ENCODE data around the gene MXI1. TPM values are rescaled to one million over a fixed set of nuclear protein-coding genes. Genes with fewer than 3 reads are reported as not detected.
A peak's percentile ranks its signal among the peaks of the same experiment; 100 is the strongest.

Gene MXI1
- polyA plus RNA-seq, 4 donors = 41.1 to 51.8 (median 45.5) TPM

DNA sequence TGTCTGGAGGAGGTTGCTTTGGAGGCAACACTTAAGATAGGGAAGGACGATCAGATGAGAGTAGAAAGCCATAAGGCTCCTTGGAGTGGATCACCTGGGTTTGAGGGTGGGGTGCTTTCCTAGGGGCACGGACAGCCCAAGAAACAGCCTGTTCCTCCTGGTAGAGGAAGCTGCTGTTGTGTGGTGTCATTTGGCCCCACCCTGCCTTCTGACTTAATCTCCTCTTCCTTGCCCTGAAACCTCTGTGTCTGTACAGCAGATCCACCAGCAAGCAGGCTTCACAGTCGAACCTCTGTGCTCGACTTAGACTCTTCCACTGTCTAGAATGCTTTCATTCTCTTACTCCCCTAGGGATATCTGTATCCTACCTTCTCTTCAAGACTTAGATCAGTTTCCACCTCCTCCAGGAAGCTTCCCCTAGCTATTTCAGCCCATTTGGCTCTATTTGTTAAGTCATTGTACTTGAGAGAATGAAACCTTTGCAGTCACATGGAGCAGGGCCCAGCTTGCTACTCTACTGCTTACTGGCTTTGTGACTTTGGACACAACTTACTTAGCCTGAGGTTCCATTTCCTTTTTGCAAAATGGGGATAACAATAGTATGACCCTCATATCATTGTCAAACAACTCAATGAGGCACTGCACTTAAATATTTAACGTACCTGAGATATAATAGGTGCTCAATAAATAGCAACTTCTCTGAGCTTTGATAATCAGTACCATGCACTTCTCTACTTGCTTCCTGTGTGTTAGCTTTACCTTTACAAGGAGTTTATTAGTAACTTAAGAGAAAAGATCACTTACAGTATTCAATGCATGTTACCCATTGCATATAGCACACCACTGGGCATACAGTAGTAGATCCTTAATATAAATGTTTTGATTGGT lies 5.0 kb downstream of the MXI1 start:
- DNase-seq (ENCODE audit: low read depth in 4 of 4, low spot score in 2 of 4) = no peak

DNA sequence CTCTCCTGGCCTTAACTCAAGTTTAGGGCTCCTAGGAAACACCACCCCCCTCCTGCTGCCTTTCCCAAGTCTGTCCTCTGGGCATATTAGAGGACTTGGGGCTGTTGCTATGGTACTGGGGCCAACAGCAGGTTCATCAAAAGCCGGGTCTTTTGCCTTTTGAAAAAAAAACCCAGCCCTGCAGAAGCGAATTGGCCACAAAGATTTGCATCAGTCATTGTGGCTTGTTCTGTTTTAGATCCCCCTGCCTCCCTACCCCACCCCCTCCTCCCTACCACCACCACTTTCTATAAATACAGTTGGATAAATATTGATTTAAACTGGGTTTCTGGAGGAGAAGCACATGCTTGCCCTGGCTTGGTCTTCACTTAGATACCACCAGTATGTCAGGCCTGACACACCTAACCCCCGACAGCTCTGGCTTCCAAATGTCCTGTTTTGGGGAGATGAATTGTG lies 7.0 kb downstream of the MXI1 start:
- DNase-seq (ENCODE audit: low read depth in 4 of 4, low spot score in 2 of 4) = no peak

DNA sequence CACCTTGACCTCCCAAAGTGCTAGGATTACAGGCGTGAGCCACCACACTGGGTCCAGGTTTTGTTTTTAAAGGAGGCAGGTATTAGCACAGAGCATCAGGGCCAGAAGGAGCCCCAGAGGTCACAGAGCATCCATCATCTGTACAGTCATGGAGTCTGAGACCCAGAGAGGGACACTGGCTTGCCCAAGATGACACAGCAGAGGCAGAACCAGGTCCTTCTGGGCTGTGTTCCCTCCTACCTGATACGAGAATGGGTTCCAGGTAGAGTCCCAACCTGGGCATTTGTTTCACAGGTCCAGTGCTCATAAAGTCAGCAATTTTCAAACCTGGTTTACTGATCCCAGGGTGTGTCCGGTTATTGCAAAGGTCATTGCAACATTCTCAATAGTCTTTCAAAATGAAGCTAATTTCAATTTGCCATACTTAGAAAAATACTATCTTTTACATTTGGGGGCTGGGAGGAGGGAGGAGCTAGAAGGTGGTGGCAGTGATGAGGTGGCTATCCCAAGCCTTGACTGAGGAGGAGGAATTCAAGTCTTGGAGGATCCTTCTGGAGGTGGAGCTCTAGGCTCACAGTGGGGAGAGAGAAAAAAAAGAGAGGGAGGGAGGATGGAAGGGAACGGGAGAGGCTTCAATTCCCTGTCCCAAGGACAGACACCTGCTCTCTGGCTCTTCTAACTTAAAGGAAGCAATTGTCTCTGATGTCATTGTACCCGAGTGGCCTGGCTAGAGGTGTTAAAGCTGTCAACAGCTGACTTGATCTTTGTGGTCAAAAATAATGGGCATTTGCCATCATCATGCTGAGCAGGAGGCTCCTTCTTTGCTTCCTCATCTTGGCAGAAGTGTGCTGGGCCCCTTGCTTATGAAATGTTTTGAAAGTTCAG lies 8.1 kb downstream of the MXI1 start:
- no peak for DNase-seq (ENCODE audit: low read depth in 4 of 4, low spot score in 2 of 4)

DNA sequence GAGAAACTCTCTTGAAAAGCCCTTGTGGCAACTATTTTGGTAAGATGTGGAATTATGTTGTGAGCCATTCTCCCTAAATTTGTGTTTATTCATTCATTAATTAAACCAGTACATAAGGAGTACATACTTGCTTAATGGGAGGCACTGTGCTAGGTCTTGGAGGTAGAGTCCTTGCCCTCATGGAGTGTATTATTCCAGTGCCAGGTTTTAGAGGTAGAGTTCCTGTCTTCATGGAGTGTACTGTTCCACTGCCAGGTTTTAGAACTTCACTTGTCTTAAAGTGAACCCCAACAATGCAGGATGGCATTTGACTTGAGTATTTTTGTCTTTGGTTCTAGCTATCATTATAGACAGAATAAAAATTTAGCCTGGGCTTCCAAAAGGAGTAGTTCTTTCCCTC lies 8.8 kb downstream of the MXI1 start:
- no peak for DNase-seq (ENCODE audit: low read depth in 4 of 4, low spot score in 2 of 4)

DNA sequence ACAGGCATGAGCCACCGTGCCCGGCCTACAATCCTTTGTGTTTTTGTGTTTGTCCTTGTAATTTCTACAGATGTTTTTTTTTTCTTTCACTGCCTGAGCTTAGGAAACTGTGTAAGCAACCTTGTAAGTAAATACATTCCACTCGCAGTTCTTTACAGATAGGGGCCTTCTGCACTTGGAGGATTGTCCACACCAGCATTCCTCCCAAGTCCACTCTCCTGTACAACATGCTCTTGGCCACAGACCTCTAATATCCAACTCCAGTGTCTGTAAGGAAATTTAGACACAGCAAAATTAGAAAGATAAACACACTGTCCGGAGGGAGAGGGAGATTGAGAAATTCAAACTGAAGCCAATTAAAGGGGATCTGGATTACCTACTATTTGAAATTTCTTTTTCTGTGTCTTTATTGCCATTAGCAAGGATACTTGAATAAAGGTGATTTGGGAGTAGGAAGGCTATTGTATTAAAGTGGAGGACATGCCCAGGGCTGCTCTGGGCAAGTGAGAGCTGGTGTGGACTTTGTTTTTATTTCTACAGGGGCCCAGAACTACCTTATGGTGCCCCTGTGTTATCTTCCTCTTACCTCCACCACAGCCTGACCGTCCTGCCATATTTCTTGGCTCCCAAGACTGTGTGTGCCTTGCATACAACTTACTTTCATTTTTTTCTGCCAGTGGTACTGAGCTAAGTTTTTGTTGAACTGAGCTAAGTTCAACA lies 9.7 kb downstream of the MXI1 start:
- DNase-seq (ENCODE audit: low read depth in 4 of 4, low spot score in 2 of 4) = no peak

DNA sequence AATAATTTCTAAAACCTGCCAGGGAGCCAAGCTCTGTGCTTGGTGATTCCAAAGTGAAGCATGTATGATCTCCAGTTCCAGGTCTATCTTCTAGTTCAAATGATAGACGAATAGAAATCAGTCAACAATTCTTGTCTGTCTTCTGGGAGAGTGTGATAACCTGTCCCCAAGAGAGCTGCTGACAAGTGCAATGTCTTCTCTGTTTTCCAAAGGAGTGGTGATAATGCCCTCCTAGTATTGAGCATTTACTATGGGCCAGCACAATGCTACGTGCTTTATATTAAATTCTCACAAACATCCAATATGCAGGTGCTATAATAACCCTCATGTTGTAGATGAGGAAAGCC lies 10.2 kb downstream of the MXI1 start:
- DNase-seq (ENCODE audit: low read depth in 4 of 4, low spot score in 2 of 4) = no peak

DNA sequence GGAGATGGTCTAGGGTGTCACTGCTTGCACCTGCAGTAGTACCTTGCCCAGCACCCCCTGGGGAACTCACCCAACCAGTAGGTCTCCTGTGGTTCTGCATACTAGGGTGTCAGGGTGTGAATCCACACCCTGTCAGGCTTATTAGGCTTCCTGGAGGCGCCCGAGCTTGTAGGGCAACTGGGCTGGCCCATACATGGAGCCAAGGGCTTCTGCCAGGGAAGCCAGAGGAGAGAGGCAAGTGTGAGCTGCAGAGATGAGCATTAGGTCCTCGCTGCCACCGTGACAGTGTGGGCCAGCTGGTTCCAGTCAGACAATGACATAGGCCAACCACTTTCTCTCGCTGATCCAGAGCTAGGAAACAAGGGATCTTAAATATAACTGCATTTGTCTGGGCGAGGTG lies 11.2 kb downstream of the MXI1 start:
- no peak for DNase-seq (ENCODE audit: low read depth in 4 of 4, low spot score in 2 of 4)

DNA sequence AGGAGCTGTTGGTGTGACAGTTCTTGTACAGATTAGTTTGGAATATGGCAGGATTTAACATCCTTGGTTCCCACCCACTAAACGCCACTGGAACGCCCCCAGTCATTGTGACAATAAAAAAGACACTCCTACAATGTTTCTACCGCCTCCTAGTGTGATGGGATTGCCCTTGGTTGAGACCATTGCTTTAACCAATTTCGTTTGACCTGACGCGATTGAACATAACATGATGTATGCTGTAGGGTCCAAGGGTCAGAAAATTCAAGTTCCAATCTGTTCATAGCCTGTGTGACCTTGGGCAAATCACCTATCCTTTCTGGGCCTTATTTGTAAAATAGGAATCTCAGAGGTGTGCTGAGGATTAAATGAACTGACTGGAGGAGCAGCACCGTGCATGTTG lies 12.5 kb downstream of the MXI1 start:
- no peak for DNase-seq (ENCODE audit: low read depth in 4 of 4, low spot score in 2 of 4)

DNA sequence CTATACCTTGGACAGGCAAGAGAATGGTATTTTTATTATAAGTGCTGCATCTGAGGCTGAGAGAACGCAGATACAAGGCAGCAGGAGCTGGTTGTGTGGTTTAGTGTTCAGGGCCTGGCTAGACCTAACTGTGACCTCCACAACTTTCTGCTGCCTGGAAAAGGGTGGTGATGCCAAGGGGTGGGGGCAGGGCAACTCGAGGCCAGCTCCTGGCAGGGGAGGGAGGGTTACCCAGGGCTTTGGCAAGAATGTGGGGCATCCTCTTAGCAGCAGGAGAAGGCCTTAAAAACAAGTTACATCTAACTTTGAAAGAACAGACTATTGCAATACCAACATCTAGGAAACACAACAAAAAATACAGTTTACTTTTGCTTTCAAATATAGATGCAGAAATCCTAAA lies 13.0 kb downstream of the MXI1 start:
- DNase-seq (ENCODE audit: low read depth in 4 of 4, low spot score in 2 of 4) = no peak

DNA sequence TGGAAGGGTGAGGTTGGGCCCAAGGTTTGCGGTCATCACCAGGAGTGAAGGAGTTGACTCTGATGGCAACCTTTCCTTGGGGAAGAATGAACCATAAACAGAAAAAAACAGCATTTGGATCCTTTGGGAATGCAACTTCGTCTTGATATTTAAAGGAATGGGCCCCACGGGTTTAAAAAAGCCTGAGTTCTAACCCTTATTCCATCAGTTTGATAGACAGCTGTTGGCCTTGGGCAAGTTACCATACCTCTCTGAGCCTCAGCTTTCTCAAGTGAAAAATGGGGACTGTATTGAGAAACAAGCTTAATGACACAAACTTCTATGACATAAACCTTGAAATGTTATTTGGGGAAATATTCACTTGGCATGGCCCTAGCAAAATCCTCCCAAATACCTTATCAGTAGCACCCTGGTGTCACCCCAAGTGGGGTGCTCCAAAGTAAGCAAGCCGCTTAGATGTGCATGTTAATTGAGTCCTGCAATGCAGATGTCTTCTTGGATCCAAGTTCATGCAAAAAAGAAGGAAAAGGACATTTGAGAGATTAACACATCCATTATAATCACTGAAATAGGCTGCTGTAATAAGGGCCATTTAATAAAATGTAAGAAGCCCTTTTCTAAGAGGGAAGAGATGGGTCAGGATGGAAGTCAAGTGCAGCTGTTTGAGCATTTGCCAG lies 13.8 kb downstream of the MXI1 start:
- DNase-seq (ENCODE audit: low read depth in 4 of 4, low spot score in 2 of 4) = no peak

DNA sequence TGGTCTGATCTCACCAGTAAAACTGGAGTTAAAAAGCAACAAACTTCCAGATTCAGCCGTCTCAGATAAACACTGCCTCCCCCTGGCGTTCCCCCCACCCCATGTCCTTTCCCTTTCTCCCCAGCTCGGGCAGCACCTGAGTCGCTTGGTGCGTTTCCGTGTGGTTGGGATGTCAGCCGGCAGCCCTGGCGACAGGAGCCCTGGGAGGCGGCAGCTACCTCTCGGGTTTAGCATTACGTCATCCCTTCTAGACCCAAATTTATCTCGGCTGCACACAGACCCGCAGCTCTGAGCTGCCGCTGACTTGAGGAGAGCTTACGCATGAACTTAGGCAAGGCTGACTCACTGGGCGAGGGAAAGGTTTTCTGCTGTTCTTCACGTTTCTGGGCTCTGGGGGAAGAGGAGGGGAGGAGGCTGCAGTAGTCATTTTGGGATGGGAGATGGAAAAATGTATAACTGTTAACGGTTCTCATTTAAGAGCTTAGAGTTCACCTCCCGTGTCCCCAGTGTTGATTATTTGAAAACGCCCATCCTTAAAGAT lies 14.4 kb downstream of the MXI1 start:
- peak; percentile 41 to 68 (median 50) for DNase-seq (ENCODE audit: low read depth in 4 of 4, low spot score in 2 of 4)

DNA sequence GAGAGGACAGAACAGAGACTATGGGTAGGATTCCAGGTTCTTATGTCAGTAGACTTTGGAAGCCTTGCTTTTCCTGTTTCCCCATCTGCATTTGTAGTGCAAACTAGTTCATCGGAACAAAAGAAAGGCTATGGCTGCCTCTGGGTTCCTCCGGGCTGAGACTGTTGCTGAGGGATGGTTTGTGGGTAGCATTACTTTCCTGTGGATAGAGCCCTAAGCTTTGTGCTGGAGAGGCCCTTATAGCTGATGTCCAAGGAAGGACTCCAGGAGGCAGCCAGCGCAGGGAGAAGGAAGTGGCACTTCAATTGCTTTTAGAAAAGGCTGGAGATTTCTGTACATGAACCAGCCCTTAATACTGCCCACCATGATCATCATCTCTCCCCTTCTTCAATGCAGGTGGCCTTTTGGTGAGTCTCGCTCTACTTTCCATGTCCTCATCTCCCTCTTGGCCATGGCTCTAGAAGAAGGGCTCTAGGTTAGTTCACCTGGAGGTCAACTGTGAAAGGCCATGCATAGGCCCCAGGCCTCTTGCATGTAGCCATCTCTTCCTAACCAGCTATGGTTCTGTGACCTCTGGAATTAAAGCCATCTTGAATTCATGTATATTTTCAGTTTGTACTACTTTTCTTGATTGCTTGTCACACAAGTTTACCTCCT lies 15.4 kb downstream of the MXI1 start:
- no peak for DNase-seq (ENCODE audit: low read depth in 4 of 4, low spot score in 2 of 4)

DNA sequence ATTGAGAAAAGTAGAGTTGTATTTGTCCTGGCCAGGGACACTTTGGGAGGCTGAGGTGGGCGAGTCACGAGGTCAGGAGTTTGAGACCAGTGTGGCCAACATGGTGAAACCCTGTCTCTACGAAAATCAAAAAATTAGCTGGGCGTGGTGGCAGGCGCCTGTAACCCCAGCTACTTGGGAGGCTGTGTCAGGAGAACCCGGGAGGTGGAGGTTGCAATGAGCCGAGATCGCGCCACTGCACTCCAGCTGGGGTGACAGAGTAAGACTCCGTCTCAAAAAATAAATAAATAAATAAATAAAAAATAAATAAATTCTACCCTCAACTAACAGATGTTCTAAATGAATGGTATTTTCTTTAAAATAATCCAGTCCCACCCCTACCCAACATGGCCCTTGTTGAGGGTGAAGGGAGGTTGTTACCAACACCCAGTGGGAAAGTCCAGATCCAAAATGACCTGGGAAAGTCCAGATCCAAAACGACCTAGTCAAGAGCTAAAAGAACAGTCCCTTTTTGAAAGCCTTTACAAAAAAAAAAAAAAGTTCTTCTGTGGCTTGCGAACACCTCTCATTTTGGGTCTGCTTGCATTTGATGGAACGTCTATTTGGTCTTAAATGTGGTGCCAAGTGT lies 16.0 kb downstream of the MXI1 start:
- no peak for DNase-seq (ENCODE audit: low read depth in 4 of 4, low spot score in 2 of 4)

DNA sequence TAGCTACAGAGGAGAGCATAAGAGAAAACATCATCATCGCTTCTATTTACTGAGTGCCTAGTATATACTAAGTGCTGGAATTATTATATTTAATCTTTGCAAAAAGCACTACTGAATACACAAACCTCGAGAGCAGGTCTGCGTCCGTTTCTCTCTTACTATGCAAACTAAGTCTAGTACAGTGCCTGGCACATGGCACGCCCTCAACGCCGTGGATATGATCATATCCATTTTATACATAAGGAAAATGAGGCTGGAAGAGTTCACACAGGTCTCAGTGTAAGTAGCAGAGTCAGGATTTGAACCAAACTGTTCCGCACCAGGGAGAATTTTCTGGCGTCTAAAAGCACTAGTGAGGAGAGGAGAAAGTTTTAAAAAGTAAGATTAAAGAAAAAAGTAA lies 17.6 kb downstream of the MXI1 start:
- DNase-seq (ENCODE audit: low read depth in 4 of 4, low spot score in 2 of 4) = no peak

DNA sequence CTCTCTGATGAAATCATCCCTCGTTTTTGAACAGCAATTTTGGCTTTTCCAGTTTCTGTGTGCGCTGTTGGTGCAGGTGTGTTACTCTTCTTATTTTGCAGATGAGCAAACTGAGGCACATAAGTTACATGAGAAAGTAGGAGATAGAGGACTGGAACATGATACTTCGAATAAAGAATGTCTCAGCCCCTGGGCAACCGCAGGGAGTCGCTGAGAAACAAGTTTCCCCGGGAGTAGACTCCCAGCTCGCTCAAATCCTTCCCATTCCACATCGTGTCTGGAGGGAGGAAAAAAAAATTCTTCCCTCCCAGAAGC lies 18.0 kb downstream of the MXI1 start:
- DNase-seq (ENCODE audit: low read depth in 4 of 4, low spot score in 2 of 4) = no peak

DNA sequence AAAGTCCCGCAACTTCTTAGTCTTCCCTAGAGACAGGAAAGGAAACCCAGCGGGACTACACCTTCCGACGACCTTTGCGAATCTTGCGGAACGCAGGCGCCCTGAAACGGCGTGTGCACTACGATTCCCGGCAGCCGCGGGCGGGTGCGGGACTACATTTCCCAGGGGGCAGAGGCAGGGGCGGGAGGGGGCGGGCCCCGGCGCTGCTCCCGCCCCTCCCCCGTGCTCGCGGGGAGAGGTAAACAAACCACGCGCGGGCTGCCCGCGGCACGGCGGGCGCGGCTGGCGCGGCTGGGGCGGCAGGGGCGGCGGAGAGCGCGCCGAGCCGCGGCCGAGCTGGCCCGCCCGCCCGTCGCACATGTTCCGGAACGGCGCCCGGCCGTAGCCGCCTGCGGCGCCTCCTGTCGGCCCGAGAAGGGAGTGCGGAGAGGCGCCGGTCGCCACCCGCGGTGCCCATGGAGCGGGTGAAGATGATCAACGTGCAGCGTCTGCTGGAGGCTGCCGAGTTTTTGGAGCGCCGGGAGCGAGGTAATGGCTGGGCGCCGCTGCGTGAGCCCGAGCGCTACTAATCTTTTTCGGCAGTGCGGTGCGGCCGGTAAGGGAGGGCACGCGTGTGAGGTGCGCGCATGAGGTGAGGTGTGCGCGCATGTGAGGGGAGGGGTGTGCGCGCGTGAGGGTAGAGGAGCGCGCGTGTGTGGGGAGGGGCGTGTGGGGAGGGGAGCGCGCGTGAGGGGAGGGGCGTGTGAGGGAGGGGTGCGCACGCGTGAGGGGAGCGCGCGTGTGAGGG lies 18.5 kb downstream of the MXI1 start:
- peak; percentile 81 to 88 (median 82) for DNase-seq (ENCODE audit: low read depth in 4 of 4, low spot score in 2 of 4)

DNA sequence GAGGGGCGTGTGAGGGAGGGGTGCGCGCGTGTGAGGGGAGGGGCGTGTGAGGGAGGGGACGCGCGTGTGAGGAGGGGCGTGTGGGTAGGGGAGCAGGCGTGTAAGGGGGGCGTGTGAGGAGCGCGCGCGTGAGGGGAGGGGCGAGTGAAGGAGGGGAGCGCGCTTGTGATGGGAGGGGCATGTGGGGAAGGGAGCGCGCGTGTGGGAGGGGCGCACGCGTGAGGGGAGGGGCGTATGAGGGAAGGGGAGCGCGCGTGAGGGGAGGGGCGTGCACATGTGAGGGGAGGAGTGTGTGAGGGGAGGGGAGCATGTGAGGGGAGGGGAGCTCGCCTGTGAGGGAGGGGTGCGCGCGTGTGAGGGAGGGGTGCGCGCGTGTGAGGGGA lies 19.1 kb downstream of the MXI1 start:
- DNase-seq (ENCODE audit: low read depth in 4 of 4, low spot score in 2 of 4) = peak; percentile 45 to 84 (median 78)

DNA sequence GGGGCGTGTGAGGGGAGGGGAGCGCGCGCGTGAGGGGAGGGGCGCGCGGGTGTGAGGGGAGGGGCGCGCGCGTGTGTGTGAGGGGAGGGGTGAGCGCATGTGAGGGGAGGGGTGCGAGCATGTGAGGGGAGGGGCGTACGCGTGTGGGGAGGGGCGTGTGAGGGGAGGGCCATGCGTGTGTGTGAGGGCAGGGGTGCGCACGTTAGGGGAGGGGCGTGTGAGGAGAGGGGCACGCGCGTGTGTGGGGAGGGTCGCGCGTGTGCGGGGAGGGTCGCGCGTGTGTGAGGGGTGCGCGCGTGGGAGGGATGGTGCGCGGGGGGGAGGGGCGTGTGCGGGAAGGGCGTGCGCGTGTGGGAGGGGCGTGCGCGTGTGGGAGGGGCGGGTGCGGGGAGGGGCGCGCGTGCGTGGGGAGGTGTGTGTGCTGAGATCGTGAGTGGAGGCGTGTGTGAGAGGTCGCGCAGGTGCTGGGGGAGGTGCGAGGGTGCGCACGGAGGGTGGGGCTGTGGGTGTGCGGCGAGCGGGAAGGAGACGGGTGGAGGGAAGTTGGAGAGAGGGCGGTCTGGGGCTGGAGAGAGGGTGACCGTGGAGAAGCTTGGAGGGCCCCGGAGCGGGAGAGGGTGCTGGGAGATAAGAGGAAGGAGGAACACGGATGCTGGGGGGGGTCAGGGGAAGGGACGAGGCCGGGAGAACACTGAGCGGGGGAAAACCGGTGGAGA lies 19.7 kb downstream of the MXI1 start:
- peak in 2 of 4 donors; percentile 13 to 34 for DNase-seq (ENCODE audit: low read depth in 4 of 4, low spot score in 2 of 4)
